Mesenchymal stem cell (in vitro differentiated cells and primary cell): ENCODE data around the gene FAM110A.
"Not testable (repeated sequence)": the region's sequence is repeated elsewhere in the genome, so short reads cannot be mapped to it uniquely, and the experiment has no call there.

Source experiments
- DNase-seq: peaks from one replicate; pipeline ENCODE4 v3.0.0-alpha.2; 2013
- H2AFZ ChIP-seq: one replicate; pipeline ENCODE4 v1.6.1; 2013; ENCODE audit warnings: low read depth, mild to moderate bottlenecking, control low read depth, inconsistent platforms, low read length, moderate library complexity
- H2AK5ac ChIP-seq: 2 replicates; pipeline ENCODE4 v1.6.1; 2013; ENCODE audit warnings: low read length, moderate library complexity, mild to moderate bottlenecking, inconsistent platforms; ENCODE audit not compliant: severe bottlenecking
- H2BK120ac ChIP-seq: one replicate; pipeline ENCODE4 v1.6.1; 2013; ENCODE audit warnings: low read depth, mild to moderate bottlenecking, inconsistent platforms, low read length, moderate library complexity
- H2BK12ac ChIP-seq, 2 experiments: one replicate each; pipeline ENCODE4 v1.6.1; 2013; ENCODE audit warnings: inconsistent platforms in 2 of 2, low read length in 2 of 2, mild to moderate bottlenecking in 2 of 2, moderate library complexity in 2 of 2, control low read depth in 1 of 2
- H2BK15ac ChIP-seq: one replicate; pipeline ENCODE4 v1.6.1; 2013; ENCODE audit warnings: mild to moderate bottlenecking, low read depth, inconsistent platforms; ENCODE audit not compliant: poor library complexity, severe bottlenecking
- H2BK5ac ChIP-seq: 2 replicates; pipeline ENCODE4 v1.6.1; 2013; ENCODE audit warnings: low read depth, mild to moderate bottlenecking, low read length, control low read depth, inconsistent platforms; ENCODE audit not compliant: poor library complexity, severe bottlenecking
- H3K14ac ChIP-seq, 2 experiments: one replicate each; pipeline ENCODE4 v1.6.1; 2013; ENCODE audit warnings: inconsistent platforms in 2 of 2, low read length in 2 of 2, control low read depth in 1 of 2, mild to moderate bottlenecking in 1 of 2, moderate library complexity in 1 of 2
- H3K18ac ChIP-seq, 2 experiments: one replicate each; pipeline ENCODE4 v1.6.1; 2013; ENCODE audit warnings: inconsistent platforms in 2 of 2, low read length in 2 of 2, control low read depth in 1 of 2, low read depth in 1 of 2, mild to moderate bottlenecking in 1 of 2
- H3K23ac ChIP-seq, 2 experiments: one replicate each; pipeline ENCODE4 v1.6.1; 2013; ENCODE audit warnings: inconsistent platforms in 2 of 2, low read length in 2 of 2, mild to moderate bottlenecking in 2 of 2, moderate library complexity in 2 of 2, control low read depth in 1 of 2
- H3K27ac ChIP-seq: 2 replicates; pipeline ENCODE4 v1.5.1; 2013; ENCODE audit warnings: mild to moderate bottlenecking, moderate library complexity, low read length, control low read depth, inconsistent platforms; ENCODE audit not compliant: poor library complexity, severe bottlenecking
- H3K27me3 ChIP-seq, 2 experiments: 2 replicates each; pipeline versions ENCODE4 v1.6.1 to v1.7.0; 2013; ENCODE audit warnings: low read length in 2 of 2, mild to moderate bottlenecking in 2 of 2, moderate library complexity in 2 of 2, control low read depth in 1 of 2, inconsistent platforms in 1 of 2; ENCODE audit not compliant: control insufficient read depth in 1 of 2, insufficient read depth in 1 of 2
- H3K36me3 ChIP-seq, 2 experiments: 2 replicates each; pipeline versions ENCODE4 v1.6.1 to v1.7.0; 2013; ENCODE audit warnings: low read length in 2 of 2, control low read depth in 1 of 2, inconsistent platforms in 1 of 2, low read depth in 1 of 2, mild to moderate bottlenecking in 1 of 2; ENCODE audit not compliant: insufficient read depth in 2 of 2, control insufficient read depth in 1 of 2
- H3K4ac ChIP-seq, 2 experiments: one replicate each; pipeline ENCODE4 v1.6.1; 2013; ENCODE audit warnings: inconsistent platforms in 2 of 2, low read length in 2 of 2, mild to moderate bottlenecking in 2 of 2, moderate library complexity in 2 of 2, control low read depth in 1 of 2, low read depth in 1 of 2
- H3K4me1 ChIP-seq: 2 replicates; pipeline ENCODE4 v1.6.1; 2013; ENCODE audit warnings: low read depth, low read length, control low read depth; ENCODE audit not compliant: control insufficient read depth, insufficient read depth
- H3K4me2 ChIP-seq: 2 replicates; pipeline ENCODE4 v1.6.1; 2013; ENCODE audit warnings: low read length, mild to moderate bottlenecking, inconsistent platforms; ENCODE audit not compliant: poor library complexity, severe bottlenecking
- H3K4me3 ChIP-seq, 2 experiments: 2 replicates each; pipeline versions ENCODE4 v1.5.1 to v1.7.0; 2013; ENCODE audit warnings: low read length in 2 of 2, mild to moderate bottlenecking in 2 of 2, control low read depth in 1 of 2, low read depth in 1 of 2; ENCODE audit not compliant: insufficient read depth in 1 of 2
- H3K79me1 ChIP-seq: replicated peaks from 2 replicates; pipeline ENCODE4 v1.6.1; 2013; ENCODE audit warnings: mild to moderate bottlenecking, control low read depth, low read length, inconsistent platforms; ENCODE audit not compliant: poor library complexity, severe bottlenecking
- H3K9ac ChIP-seq: 2 replicates; pipeline ENCODE4 v1.7.0; 2013; ENCODE audit warnings: mild to moderate bottlenecking, low read length, moderate library complexity
- H3K9me3 ChIP-seq: 2 replicates; pipeline ENCODE4 v1.7.0; 2013; ENCODE audit warnings: mild to moderate bottlenecking, low read length; ENCODE audit not compliant: control insufficient read depth
- H4K8ac ChIP-seq: one replicate; pipeline ENCODE4 v1.6.1; 2013; ENCODE audit warnings: inconsistent platforms, mild to moderate bottlenecking, low read length, moderate library complexity
- H4K91ac ChIP-seq: one replicate; pipeline ENCODE4 v1.6.1; 2013; ENCODE audit warnings: mild to moderate bottlenecking, low read length, inconsistent platforms
- WGBS: methylation state at CpG from one replicate; pipeline ENCODE4 v1.1.7; 2013; ENCODE audit warnings: mixed read lengths; 5-methylcytosine and 5-hydroxymethylcytosine counted together

The FAM110A gene

GRCh38 chr20:891706-892080 is 58.2 kb downstream of the FAM110A start:
- Histone ChIP-seq H4K91ac (no peak overlapping the region), H3K18ac (no peak overlapping the region), H2BK12ac (no peak overlapping the region), H3K9ac (no peak overlapping the region), H2BK5ac (no peak overlapping the region), H2AFZ (no peak overlapping the region), H3K9me3 (no peaks in the 10 kb centered on the region), H3K4me2 (no peak overlapping the region), H2AK5ac (no peak overlapping the region), H3K27me3 (peaks cover 33 to 48% of the 10 kb centered on the region in 2 experiments), H2BK15ac (no peak overlapping the region), H3K36me3 (no peaks in the 10 kb centered on the region), H3K4ac (no peak overlapping the region), H3K23ac (no peak overlapping the region), H3K4me3 (no peak overlapping the region), H3K79me1 (no peaks in the 10 kb centered on the region), H3K14ac (no peak overlapping the region), H3K4me1 (peaks cover 9% of the 10 kb centered on the region), H3K27ac (no peak overlapping the region), H2BK120ac (no peak overlapping the region), H4K8ac (no peak overlapping the region)
- 87% methylated on average over 4 of the region's 4 CpGs for WGBS
- no peak for DNase-seq

GRCh38 chr20:892371-892770 is 58.9 kb downstream of the FAM110A start:
- not testable (repeated sequence) for H3K4me2 ChIP-seq, H3K4me1 ChIP-seq, H3K4me3 ChIP-seq, H4K91ac ChIP-seq, H2BK15ac ChIP-seq, H2AFZ ChIP-seq, H3K27ac ChIP-seq, H3K9ac ChIP-seq, H3K79me1 ChIP-seq, H2AK5ac ChIP-seq, H3K14ac ChIP-seq, H2BK5ac ChIP-seq, H3K9me3 ChIP-seq, H2BK12ac ChIP-seq, H3K23ac ChIP-seq, H2BK120ac ChIP-seq, DNase-seq, H3K4ac ChIP-seq, H3K18ac ChIP-seq, H3K36me3 ChIP-seq, H4K8ac ChIP-seq
- WGBS: 67% methylated on average over 3 of the region's 5 CpGs
- H3K27me3 ChIP-seq: peaks cover 26 to 44% of the 10 kb centered on the region in 2 experiments
